HepG2 (cell line): ENCODE data around the gene LY6G5B. TPM values are rescaled to one million over a fixed set of nuclear protein-coding genes. Genes with fewer than 3 reads are reported as not detected.
A peak's percentile ranks its signal among the peaks of the same experiment; 100 is the strongest.

Experiments used
- AKNA ChIP-seq: sonication (generic); formaldehyde crosslinking; IDR thresholded peaks from 2 replicates; pipeline ENCODE4 v1.4.0; 2020; ENCODE audit warnings: missing genetic modification reagents, borderline replicate concordance
- CEBPG ChIP-seq: IDR thresholded peaks from 2 replicates; pipeline ENCODE4 v1.6.1; 2016
- HMG20A ChIP-seq: IDR thresholded peaks from 2 replicates; pipeline ENCODE4 v1.6.1; 2016; ENCODE audit warnings: borderline replicate concordance
- HNF4G ChIP-seq, 2 experiments: sonication (generic) in 1 of 2; formaldehyde crosslinking in 1 of 2; IDR thresholded peaks; 2 replicates each; pipeline versions ENCODE4 v1.4.0 to v1.6.1; 2011 to 2020; ENCODE audit warnings: borderline replicate concordance in 2 of 2, low read depth in 2 of 2, mild to moderate bottlenecking in 2 of 2, low read length in 1 of 2, missing genetic modification reagents in 1 of 2, moderate library complexity in 1 of 2
- KMT2A ChIP-seq: sonication (generic); formaldehyde crosslinking; IDR thresholded peaks from 2 replicates; pipeline ENCODE4 v1.4.0; 2020; ENCODE audit warnings: missing genetic modification reagents
- MIER3 ChIP-seq: IDR thresholded peaks from 2 replicates; pipeline ENCODE4 v1.6.1; 2016; ENCODE audit warnings: missing compliant biosample characterization, borderline replicate concordance
- MTA3 ChIP-seq: sonication (generic); formaldehyde crosslinking; IDR thresholded peaks from 2 replicates; pipeline ENCODE4 v1.4.0; 2020; ENCODE audit warnings: missing genetic modification reagents
- PTBP1 ChIP-seq: fragments of 200-400 bp; formaldehyde crosslinking; IDR thresholded peaks from 2 replicates; pipeline ENCODE4 v1.6.1; 2018; ENCODE audit warnings: low read length, low read depth; ENCODE audit not compliant: poor library complexity, severe bottlenecking
- SPEN ChIP-seq: sonication (generic); formaldehyde crosslinking; IDR thresholded peaks from 2 replicates; pipeline ENCODE4 v1.5.1; 2020; ENCODE audit warnings: low read depth, mild to moderate bottlenecking, missing genetic modification reagents
- ZNF34 ChIP-seq: sonication (generic); formaldehyde crosslinking; IDR thresholded peaks from 2 replicates; pipeline ENCODE4 v1.4.0; 2020; ENCODE audit warnings: mild to moderate bottlenecking, missing genetic modification reagents, borderline replicate concordance
- polyA plus RNA-seq, 8 experiments: library from polyadenylated mRNA; depleted of rRNA in 3 of 8; stranded (reverse) in 7 of 8; unstranded in 1 of 8; fragments of >200 nt; fragmentation: Illumina TruSeq in 4 of 8; extraction: Trizol in 4 of 8; gene quantifications; 2 replicates each; pipeline versions ENCODE4 v1.2.1 to v1.2.3, GENCODE V29; 2011 to 2016; ENCODE audit warnings: low read depth in 4 of 8, missing spikeins in 1 of 8, mixed read lengths in 1 of 8; ENCODE audit not compliant: insufficient read depth in 1 of 8
- total RNA-seq, 5 experiments: library from RNA; depleted of rRNA; stranded (reverse); fragments of >200 nt; fragmentation: Illumina TruSeq; extraction: Trizol; gene quantifications; 2 replicates each; pipeline ENCODE4 v1.2.3, GENCODE V29; 2016; ENCODE audit warnings: low read depth in 1 of 5

Gene LY6G5B
- total and polyA plus RNA-seq, 2 of the 13 experiments (the other 11 are each of a cell fraction or from before 2014, with no cell fraction given), result 7.8 to 15.7 TPM

- TF ChIP-seq CEBPG (CRISPR knock-in tag) (no peak), PTBP1 (no peak), SPEN (no peak), HMG20A (CRISPR knock-in tag) (no peak), HNF4G (IDR thresholded peaks at IDR 0.05; ENCODE audit: borderline replicate concordance, low read depth, low read length) (no peak), HNF4G (CRISPR knock-in tag; IDR thresholded peaks at IDR 0.05; ENCODE audit: borderline replicate concordance, low read depth) (0 out of 2 replicates have a peak, but pooled peaks have one; percentile 23), MTA3 (CRISPR knock-in tag) (no peak), AKNA (CRISPR knock-in tag) (0 out of 2 replicates have a peak, but pooled peaks have one; percentile 37), MIER3 (CRISPR knock-in tag) (no peak), ZNF34 (CRISPR knock-in tag) (no peak), KMT2A (CRISPR knock-in tag) (no peak)
Observed at GRCh38 chr6:31658158-31658688, 11.6 kb upstream of the LY6G5B start (continued).
